SU-DHL-6 (cell line): ENCODE measurements around the gene FOXO3.

Experiments
- EZH2phosphoT487 ChIP-seq: fragments of 200-600 bp; sonication (generic), shearing (Covaris generic); conservative IDR thresholded peaks from 2 replicates; pipeline ENCODE4 v1.6.1; 2018; ENCODE audit warnings: mild to moderate bottlenecking, antibody characterized with exemption, low read length, moderate library complexity, mixed read lengths
- TF ChIP-seq, protein P1 (sequence below): fragments of 200-600 bp; sonication (generic); IDR thresholded peaks from one replicate; pipeline ENCODE4 v1.5.1; 2017; ENCODE audit warnings: antibody characterized with exemption, mild to moderate bottlenecking, low read length, moderate library complexity; ENCODE audit not compliant: insufficient read depth, poor library complexity, severe bottlenecking

DNA sequence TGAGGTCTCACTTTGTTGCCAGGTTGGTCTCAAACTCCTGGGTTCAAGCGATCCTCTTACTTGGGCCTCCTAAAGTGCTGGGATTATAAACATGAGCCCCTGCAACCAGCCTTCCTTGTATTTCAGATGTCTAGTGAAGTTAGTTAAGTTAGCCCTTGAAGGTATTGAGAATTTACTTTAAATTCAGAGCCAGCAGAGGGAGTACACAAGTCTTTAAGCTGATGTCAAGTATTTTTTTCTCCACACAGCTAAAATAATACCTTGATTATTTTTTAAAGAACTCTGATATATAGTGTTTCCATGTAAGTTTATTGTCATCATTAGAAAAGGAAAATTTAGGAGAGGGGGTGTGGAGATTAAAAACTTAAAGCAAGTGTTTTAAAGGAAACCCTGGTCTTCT, 9.8 kb downstream of the FOXO3 start:
- TF ChIP-seq EZH2phosphoT487 = no peak
- TF ChIP-seq, protein P1, sequence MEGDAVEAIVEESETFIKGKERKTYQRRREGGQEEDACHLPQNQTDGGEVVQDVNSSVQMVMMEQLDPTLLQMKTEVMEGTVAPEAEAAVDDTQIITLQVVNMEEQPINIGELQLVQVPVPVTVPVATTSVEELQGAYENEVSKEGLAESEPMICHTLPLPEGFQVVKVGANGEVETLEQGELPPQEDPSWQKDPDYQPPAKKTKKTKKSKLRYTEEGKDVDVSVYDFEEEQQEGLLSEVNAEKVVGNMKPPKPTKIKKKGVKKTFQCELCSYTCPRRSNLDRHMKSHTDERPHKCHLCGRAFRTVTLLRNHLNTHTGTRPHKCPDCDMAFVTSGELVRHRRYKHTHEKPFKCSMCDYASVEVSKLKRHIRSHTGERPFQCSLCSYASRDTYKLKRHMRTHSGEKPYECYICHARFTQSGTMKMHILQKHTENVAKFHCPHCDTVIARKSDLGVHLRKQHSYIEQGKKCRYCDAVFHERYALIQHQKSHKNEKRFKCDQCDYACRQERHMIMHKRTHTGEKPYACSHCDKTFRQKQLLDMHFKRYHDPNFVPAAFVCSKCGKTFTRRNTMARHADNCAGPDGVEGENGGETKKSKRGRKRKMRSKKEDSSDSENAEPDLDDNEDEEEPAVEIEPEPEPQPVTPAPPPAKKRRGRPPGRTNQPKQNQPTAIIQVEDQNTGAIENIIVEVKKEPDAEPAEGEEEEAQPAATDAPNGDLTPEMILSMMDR = no peak
